ENCODE data around the gene COL16A1. TPM values are rescaled to one million over a fixed set of nuclear protein-coding genes. Genes with fewer than 3 reads are reported as not detected.

COL16A1 gene
- total and polyA plus RNA-seq, 7 donors = 4.6 to 271 (median 43.1) TPM

GRCh38 chr1:31725134-31725533, 21.3 kb upstream of the COL16A1 start:
- no peak for TF ChIP-seq POLR2AphosphoS5 (IDR thresholded peaks at IDR 0.05)
- no peak for TF ChIP-seq EP300 (IDR thresholded peaks at IDR 0.05)
- 77 to 86% methylated on average over 10 of the region's 10 CpGs for WGBS, 2 donors

GRCh38 chr1:31723828-31724359, 20.1 kb upstream of the COL16A1 start:
- Histone ChIP-seq H3K4me3 (no peak overlapping the region), H3K27me3 (no peaks in the 10 kb centered on the region), H3K27ac (no peak overlapping the region), H3K36me3 (no peaks in the 10 kb centered on the region), H3K4me1 (no peaks in the 10 kb centered on the region), H3K9me3 (no peaks in the 10 kb centered on the region)
- DNase-seq = no peak
- intact Hi-C loops (cut with DNase I) = no loop called here
- TF ChIP-seq EP300 (IDR thresholded peaks at IDR 0.05) = no peak
- no peak for TF ChIP-seq POLR2A (IDR thresholded peaks at IDR 0.05)
- TF ChIP-seq CTCF (IDR thresholded peaks at IDR 0.05) = no peak
- no peak for TF ChIP-seq POLR2AphosphoS5 (IDR thresholded peaks at IDR 0.05)
- WGBS, 2 donors = 39 to 53% methylated on average over 5 of the region's 5 CpGs

More at GRCh38 chr1:31725134-31725533, 21.3 kb upstream of the COL16A1 start:
- intact Hi-C loops (cut with DNase I) = no loop called here
- no peak for DNase-seq
- Histone ChIP-seq H3K27ac (no peak overlapping the region), H3K36me3 (no peaks in the 10 kb centered on the region), H3K9me3 (no peaks in the 10 kb centered on the region), H3K4me1 (no peaks in the 10 kb centered on the region), H3K27me3 (no peaks in the 10 kb centered on the region), H3K4me3 (no peak overlapping the region)

GRCh38 chr1:31718327-31718897, 14.6 kb upstream of the COL16A1 start:
- Histone ChIP-seq H3K4me1 (peaks cover 0 to 29% (median 26%) of the 10 kb centered on the region in 4 donors), H3K4me3 (no peak overlapping the region), H3K36me3 (no peaks in the 10 kb centered on the region), H3K9me3 (no peaks in the 10 kb centered on the region), H3K27ac (no peak overlapping the region), H3K27me3 (no peaks in the 10 kb centered on the region)
- WGBS, 2 donors = 67 to 73% methylated on average over 4 of the region's 4 CpGs
- TF ChIP-seq CTCF (IDR thresholded peaks at IDR 0.05) = no peak
- no peak for TF ChIP-seq POLR2A (IDR thresholded peaks at IDR 0.05)
- no peak for TF ChIP-seq POLR2AphosphoS5 (IDR thresholded peaks at IDR 0.05)
- no peak for TF ChIP-seq EP300 (IDR thresholded peaks at IDR 0.05)
- no peak for DNase-seq
- intact Hi-C loops (cut with DNase I) = no loop called here

GRCh38 chr1:31717341-31717740, 13.5 kb upstream of the COL16A1 start:
- intact Hi-C loops (cut with DNase I) = no loop called here

More at GRCh38 chr1:31717341-31717740, 13.5 kb upstream of the COL16A1 start:
- TF ChIP-seq CTCF (IDR thresholded peaks at IDR 0.05) (no peak), POLR2A (IDR thresholded peaks at IDR 0.05) (no peak), POLR2AphosphoS5 (IDR thresholded peaks at IDR 0.05) (no peak), EP300 (IDR thresholded peaks at IDR 0.05) (no peak)
- H3K9me3 ChIP-seq = no peaks in the 10 kb centered on the region
- WGBS, 2 donors = 70 to 75% methylated on average over 6 of the region's 6 CpGs
- peaks cover 0 to 40% (median 37%) of the 10 kb centered on the region in 4 donors for H3K4me1 ChIP-seq
- no peak for DNase-seq
- H3K27ac ChIP-seq = no peak overlapping the region
- H3K36me3 ChIP-seq = no peaks in the 10 kb centered on the region
- H3K4me3 ChIP-seq = no peak overlapping the region
- no peaks in the 10 kb centered on the region for H3K27me3 ChIP-seq

Data from sigmoid colon (tissue), 7 donors.